HG02885 (cell line): Measurements from ENCODE around the gene ARHGEF35.
"Not testable (repeated sequence)": the region's sequence is repeated elsewhere in the genome, so short reads cannot be mapped to it uniquely, and the experiment has no call there.

Source experiments
- ATAC-seq: cut with Tn5 transposase; IDR thresholded peaks from one replicate; pipeline ENCODE4 v1.9.1; 2021; ENCODE audit warnings: mild to moderate bottlenecking; ENCODE audit not compliant: unreplicated experiment, poor library complexity

ARHGEF35 gene

DNA sequence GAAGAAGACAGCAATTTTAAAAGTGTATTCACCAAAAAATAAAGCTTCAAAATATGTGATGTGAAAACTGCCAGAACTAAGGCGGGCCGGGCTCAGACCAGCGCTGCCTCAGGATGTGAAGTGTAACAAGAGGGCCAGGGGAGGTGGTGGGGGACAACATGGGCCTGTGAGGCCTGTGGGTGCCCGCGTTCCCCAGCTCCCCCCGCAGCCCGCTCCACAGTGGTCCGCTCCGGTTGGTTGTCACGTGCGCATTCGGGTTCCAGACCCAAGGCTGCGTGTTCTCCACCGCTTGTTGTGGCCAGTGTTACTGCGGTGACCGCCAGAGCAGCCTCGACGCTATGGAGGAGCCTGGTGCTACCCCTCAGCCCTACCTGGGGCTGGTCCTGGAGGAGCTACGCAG, 12.5 kb downstream of the ARHGEF35 start, which contains the start of gene CTAGE4:
CTAGE4 (plus strand) TSS at position 301 of the 400 bp plus-strand sequence; CDS start at position 339, 38 bp downstream.
- ATAC-seq: not testable (repeated sequence)

DNA sequence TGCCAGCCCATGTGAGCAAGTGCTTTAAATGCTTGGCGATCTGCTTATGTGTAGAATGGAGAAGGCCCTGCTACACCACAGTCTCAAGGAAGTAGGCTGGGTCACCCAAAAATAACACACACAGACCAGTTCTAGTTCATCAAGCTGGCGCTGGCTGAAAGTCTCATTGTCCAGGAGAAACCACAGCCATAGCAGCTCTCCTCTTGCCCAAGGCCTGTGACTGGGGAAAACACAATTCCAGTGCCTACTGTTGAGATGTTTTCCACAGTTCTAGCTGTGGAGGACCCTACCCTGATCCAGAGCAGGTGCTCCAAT, 16.5 kb downstream of the ARHGEF35 start:
- ATAC-seq: not testable (repeated sequence)

DNA sequence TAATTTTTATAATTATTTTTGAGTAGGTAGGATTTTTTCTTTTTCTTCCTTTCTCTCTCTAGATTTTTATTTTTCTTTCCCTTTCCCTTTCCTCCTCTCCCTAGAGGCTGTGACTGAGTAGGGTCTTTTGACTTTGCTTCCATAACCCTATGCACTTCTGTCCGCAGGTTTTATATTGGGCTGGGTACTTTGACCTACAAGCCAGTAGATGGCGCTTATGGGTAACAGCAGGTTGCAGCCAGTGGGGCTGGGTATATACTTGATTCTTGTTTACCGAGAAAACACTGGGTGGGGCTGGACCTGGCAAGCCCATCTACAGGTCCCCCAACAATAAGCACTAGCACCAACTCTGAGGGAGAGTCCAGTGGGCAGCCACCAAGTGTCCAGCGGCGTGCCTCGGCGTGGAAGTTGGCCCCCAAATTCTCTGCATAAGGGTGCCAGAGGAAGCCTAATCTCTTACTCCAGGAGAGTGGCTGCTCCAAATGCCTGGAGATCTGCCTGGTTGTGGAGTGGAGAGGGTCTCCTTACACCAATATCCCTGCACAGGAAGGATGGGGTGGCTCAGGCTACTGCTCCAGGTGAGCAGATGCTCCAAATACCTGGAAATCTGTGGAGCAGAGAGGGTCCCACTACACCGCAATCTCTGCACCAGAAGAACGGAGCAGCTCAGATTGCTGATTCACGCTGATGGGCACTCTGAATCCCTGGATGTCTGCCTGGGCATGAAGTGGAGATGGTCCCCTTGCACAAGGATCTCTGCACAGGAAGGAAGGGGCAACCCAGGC, 17.1 kb downstream of the ARHGEF35 start:
- ATAC-seq: peak; percentile 97

DNA sequence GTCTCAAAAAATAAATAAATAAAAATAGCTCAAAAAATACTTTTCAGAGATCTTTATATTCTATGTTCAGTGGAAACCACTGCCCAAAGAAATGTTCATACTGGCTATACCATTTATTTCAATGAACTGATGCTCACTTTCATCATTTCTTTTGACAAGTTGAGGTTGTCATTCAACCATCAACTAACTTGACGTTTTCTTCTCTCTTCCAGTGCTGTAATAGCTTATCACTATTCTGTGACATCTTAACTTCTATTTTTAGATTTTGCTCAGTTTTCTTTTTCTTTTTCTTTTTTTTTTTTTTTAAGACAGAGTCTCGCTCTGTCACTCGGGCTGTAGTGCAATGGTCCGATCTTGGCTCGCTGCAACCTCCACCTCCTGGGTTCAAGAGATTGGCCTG, 21.0 kb downstream of the ARHGEF35 start:
- no peak for ATAC-seq

DNA sequence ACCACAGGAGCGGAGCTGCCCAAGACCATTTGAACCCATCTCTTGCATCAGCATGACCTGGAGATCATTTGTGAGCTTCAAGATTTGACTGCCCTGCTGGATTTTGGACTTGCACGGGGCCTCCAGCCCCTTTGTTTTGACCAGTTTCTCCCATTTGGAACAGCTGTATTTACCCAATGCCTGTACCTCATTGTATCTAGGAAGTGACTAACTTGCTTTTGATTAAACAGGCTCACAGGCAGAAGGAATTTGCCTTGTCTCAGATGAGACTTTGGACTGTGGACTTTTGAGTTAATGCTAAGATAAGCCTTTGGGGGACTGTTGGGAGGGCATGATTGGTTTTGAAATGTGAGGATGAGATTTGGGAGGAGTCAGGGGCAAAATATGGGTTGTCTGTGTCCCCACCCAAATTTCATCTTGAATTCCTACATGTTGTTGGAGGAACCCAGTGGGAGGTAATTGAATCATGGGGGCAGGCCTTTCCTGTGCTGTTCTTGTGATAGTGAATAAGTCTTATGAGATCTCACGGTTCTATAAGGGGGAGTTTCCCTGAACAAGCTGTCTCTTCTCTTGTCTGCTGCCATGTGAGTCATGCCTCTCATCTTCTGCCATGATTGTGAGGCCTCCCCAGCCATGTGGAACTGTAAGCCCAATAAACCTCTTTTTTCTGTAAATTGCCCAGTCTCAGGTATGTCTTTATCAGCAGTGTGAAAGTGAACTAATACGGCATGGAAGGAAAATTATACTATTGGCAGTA, 23.9 kb downstream of the ARHGEF35 start:
- not testable (repeated sequence) for ATAC-seq

DNA sequence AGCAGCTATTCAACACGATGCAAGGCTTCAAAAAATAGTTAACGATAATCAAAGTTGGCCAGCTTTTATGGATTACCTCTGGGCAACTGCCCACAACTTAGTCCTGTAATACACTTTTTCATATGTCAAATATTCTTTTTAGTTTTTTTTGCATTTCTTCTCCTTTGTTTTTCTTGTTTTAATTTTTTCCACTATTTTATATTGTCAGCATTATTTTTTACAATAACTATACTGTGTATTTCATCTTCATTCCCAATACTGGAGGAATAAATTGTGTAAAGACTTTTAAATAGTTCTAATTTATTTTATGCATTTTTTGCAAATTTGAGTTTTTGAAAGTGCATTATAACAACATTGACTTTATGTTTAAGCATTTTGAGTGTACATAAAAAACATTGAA, 30.8 kb downstream of the ARHGEF35 start:
- no peak for ATAC-seq

DNA sequence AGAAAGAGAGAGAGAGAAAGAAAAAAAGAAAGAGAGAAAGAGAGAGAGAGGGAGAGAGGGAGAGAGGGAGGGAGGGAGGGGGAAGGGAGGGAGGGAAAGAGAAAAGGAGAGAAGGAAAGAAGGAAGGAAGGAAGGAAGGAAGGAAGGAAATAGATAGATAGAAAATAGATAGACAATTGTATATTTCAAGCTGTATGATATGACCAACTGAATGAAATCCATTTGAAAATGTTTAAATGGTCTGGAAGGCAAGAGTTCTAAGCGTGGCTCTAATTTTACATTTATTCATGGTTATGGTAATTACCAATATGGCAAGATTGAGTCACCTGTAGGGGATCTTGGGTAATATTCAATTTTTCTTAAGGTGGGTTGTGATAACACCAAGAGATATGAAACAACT, 36.8 kb downstream of the ARHGEF35 start:
- ATAC-seq: no peak

DNA sequence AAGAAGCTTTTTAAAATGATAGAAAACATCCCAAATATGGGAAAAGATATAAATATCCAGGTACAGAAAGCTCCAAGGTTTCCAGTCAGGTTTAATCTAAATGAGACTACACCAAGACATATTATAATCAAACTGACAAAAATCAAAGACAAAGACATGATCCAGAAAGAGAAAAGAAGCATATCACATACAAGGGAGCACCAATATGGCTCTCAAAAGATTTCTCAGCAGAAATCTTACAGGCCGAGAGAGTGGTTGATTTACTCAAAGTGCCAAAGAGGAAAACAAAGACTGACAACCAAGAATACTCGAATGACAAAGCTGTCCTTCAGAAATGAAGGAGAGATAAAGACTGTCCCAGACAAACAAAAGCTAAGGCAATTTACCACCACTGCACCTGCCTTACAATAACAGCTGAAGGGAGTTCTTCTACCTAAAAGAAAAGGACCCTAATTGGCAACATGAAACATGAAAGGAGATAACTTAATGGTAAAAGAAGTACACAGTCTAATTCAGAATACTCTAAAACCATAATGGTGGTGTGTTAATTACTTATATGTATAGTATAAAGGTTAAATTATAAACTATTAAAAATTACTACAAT, 47.3 kb downstream of the ARHGEF35 start:
- no peak for ATAC-seq

DNA sequence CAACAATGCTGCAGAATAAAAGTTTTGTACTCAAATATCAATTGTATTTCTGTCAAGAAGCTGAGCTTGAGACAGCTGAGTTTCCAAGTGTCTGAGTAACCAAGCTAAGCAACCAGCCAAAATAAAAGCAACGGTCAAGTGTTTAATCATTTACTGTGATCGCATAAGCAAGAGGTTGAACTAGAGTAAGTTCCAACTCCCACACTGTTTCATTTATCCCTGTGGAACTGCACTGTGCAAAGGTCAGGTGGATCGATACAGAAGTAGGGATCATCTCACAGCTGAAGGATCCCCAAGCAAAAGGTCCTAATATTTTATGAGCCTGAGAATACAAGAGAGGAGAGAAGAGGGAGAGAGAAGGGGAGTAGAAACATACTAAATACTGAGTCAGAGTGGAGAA, 51.2 kb downstream of the ARHGEF35 start:
- no peak for ATAC-seq

DNA sequence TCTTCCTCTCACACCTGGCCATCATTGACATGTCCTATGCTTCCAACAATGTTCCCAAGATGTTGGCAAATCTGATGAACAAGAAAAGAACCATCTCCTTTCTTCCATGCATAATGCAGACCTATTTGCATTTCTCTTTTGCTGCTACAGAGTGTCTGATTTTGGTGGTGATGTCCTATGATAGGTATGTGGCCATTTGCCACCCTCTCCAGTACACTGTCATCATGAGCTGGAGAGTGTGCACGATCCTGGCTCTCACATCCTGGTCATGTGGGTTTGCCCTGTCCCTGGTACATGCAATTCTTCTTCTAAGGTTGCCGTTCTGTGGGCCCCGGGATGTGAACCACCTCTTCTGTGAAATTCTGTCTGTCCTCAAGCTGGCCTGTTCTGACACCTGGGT, 53.4 kb downstream of the ARHGEF35 start:
- no peak for ATAC-seq

DNA sequence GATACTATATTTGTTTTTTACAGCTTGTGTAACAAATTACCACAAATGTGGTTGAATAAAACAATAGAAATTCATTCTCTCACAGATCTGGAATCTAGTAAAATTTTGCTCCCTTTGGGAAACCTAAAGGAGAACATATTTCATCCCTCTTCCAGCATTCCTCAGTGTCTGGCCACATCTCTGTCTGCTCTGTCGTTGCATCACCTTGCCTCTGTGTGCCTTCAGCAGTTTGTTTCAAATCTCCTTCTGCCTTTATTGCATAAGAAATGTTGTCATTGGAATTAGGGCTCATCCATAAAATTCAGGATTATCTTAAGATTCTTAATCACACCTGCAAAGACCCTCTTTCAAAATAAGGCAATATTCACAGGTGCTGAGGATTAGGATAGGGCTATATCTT, 58.1 kb downstream of the ARHGEF35 start:
- ATAC-seq: no peak
